ENCODE results near the gene GAD2. TPM values are rescaled to one million over a fixed set of nuclear protein-coding genes. Genes with fewer than 3 reads are reported as not detected.

Gene GAD2
- total and polyA plus RNA-seq, 8 donors = 0.03 to 0.06 TPM; not detected in 6

- intact Hi-C loops (cut with DNase I) = no loop called here
- Histone ChIP-seq H3K4me1 (no peaks in the 10 kb centered on the region), H3K27me3 (no peaks in the 10 kb centered on the region), H3K27ac (no peak overlapping the region), H3K4me3 (no peak overlapping the region), H3K36me3 (no peaks in the 10 kb centered on the region), H3K9me3 (no peaks in the 10 kb centered on the region)
- DNase-seq (peak in 2 of 4 donors; percentile 16 to 27), ATAC-seq (no peak)
- TF ChIP-seq CTCF (IDR thresholded peaks at IDR 0.05) = no peak
Measured at GRCh38 chr10:26300001-26300400, 83.4 kb downstream of the GAD2 start.

- no peaks in the 10 kb centered on the region for H3K27me3 ChIP-seq
- H3K4me3 ChIP-seq = no peak overlapping the region
- no peaks in the 10 kb centered on the region for H3K9me3 ChIP-seq
- TF ChIP-seq CTCF (IDR thresholded peaks at IDR 0.05) = no peak
- intact Hi-C loops (cut with DNase I) = no loop called here
- H3K4me1 ChIP-seq = no peaks in the 10 kb centered on the region
- ATAC-seq (no peak), DNase-seq (no peak)
- H3K36me3 ChIP-seq = no peaks in the 10 kb centered on the region
- no peak overlapping the region for H3K27ac ChIP-seq
Measured at GRCh38 chr10:26303366-26303765, 86.8 kb downstream of the GAD2 start.

GRCh38 chr10:26310361-26310760, 93.8 kb downstream of the GAD2 start:
- intact Hi-C loops (cut with DNase I) = no loop called here
- no peak overlapping the region for H3K4me3 ChIP-seq
- H3K9me3 ChIP-seq = no peaks in the 10 kb centered on the region
- TF ChIP-seq CTCF (IDR thresholded peaks at IDR 0.05) = no peak
- no peak overlapping the region for H3K27ac ChIP-seq
- H3K36me3 ChIP-seq = no peaks in the 10 kb centered on the region
- no peak for ATAC-seq
- DNase-seq = no peak
- no peaks in the 10 kb centered on the region for H3K4me1 ChIP-seq
- H3K27me3 ChIP-seq = peaks cover 0 to 16% of the 10 kb centered on the region in 2 donors

- H3K27me3 ChIP-seq = peaks cover 0 to 16% of the 10 kb centered on the region in 2 donors
- no peaks in the 10 kb centered on the region for H3K9me3 ChIP-seq
- intact Hi-C loops (cut with DNase I) = no loop called here
- no peak for DNase-seq
- TF ChIP-seq CTCF (IDR thresholded peaks at IDR 0.05) = no peak
- ATAC-seq = no peak
- no peak overlapping the region for H3K4me3 ChIP-seq
- no peak overlapping the region for H3K27ac ChIP-seq
- H3K4me1 ChIP-seq = no peaks in the 10 kb centered on the region
- H3K36me3 ChIP-seq = no peaks in the 10 kb centered on the region
Measured at GRCh38 chr10:26311383-26311940, 94.9 kb downstream of the GAD2 start.

- no peak for DNase-seq
- intact Hi-C loops (cut with DNase I) = no loop called here
- Histone ChIP-seq H3K4me1 (no peaks in the 10 kb centered on the region), H3K9me3 (no peaks in the 10 kb centered on the region), H3K27ac (no peak overlapping the region), H3K4me3 (no peak overlapping the region), H3K27me3 (peaks cover 0 to 16% of the 10 kb centered on the region in 2 donors), H3K36me3 (no peaks in the 10 kb centered on the region)
- ATAC-seq = no peak
- no peak for TF ChIP-seq CTCF (IDR thresholded peaks at IDR 0.05)
Measured at GRCh38 chr10:26314265-26315013, 97.9 kb downstream of the GAD2 start.

All from left lung (tissue), 10 donors.